HG03469 (cell line): ENCODE data around the gene CDK5R1.
"Not testable (repeated sequence)": the region's sequence is repeated elsewhere in the genome, so short reads cannot be mapped to it uniquely, and the experiment has no call there.

Source experiments
- ATAC-seq: cut with Tn5 transposase; IDR thresholded peaks from one replicate; pipeline ENCODE4 v1.9.1; 2021; ENCODE audit warnings: mild to moderate bottlenecking, moderate library complexity, moderate number of reproducible peaks; ENCODE audit not compliant: unreplicated experiment

Gene CDK5R1

DNA sequence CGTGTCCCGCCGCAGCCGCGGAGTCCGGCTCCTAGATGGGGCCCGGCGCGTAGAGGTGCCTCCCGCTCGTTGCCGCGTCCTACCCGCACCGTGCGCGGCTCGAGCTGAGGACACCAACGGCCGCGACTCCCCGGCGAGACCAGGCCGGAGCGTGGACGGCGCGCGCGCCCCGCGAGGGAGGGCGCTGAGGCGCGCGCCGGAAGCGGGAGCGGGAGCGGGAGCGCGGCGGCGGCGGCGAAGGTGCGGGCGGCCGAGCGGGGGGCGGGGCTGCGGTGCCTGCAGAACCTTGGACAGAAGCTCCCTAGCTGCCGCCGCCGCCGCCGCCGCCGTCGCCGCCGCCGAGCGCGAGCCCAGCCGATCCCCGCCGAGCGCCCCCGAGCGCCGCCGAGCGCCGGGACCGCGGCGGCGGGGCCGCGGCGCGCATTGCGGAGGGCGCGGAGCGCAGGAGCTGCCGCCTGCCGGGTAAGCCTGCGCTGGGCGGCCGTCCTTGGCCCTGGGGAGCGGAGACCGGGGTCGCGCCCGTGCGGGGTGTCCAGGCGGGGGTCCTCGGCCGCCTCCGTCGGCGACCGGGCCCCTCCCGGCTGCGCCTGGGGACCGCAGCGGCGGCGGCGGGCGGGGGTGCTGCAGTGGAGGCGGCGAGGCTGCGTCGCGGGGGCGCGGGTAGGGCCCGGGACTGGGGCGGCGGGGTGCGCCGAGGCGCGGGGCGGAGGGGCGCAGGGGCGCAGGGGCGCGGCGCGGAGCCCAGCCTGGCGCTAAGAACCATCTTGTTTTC, at the start of gene CDK5R1:
CDK5R1 (plus strand) TSS at position 293 of the 772 bp plus-strand sequence. CDS start 628 bp downstream, outside the sequence.
- peak; percentile 28 for ATAC-seq

DNA sequence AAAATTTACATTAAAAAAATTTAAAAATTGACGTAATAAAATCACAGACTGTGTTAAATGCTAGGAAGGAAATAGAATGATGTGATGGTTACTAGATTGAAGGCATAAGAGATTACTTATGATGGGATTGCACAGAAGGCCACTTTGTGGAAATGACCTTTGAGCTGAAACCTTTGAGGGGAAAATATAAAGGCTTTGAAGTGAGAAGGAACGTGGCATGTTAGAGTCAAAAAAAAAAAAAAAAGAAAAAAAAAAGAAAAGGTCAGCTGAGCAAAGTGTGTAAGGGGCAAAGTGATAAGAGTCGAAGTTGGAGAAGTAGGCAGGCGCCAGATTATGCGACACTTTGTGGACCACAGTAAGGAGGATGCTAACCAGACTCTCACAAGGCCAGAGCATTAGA, 46.1 kb upstream of the CDK5R1 start:
- no peak for ATAC-seq

DNA sequence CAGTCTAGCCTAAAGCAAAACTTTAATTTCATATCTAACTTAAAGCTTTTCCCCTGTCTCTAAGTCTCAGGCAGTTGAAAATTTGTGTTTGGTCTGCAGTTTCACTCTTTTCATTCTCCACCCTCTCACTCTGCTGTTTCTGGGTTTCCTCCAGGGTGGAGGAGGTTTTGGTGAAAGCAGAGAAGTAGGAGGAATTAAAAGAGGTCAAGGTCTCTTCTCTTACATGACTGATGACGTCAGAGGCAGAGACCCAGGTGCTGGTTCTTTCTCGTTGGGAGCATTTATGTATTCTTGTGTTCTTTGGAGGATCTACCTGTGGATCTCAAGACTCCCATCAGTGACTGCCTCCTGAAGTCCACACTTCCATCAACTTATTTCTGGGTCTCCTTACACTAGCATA, 44.9 kb upstream of the CDK5R1 start:
- ATAC-seq = no peak

DNA sequence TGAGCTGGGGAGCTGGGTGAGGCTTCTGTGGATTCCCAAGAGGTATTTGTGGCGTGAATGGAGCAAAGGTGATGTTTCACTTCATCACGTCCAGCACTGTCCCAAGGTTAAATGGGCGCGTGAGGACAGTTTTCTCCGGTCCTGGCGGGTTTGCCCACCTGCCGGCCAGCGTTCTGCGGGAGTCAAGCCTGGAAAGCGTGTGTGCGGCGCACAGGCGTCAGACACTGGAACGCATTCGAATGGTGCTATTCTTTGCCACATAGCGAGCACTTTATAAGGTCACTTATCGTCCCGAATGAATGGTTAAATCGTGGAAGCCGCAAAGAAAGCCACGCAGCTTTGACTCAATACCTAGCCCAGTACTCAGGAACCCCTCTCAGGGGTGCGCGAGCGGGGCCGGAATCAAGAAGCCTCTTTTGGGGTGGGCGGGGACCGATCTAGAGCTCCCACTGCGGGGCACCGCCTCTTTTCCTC, 42.9 kb upstream of the CDK5R1 start:
- no peak for ATAC-seq

DNA sequence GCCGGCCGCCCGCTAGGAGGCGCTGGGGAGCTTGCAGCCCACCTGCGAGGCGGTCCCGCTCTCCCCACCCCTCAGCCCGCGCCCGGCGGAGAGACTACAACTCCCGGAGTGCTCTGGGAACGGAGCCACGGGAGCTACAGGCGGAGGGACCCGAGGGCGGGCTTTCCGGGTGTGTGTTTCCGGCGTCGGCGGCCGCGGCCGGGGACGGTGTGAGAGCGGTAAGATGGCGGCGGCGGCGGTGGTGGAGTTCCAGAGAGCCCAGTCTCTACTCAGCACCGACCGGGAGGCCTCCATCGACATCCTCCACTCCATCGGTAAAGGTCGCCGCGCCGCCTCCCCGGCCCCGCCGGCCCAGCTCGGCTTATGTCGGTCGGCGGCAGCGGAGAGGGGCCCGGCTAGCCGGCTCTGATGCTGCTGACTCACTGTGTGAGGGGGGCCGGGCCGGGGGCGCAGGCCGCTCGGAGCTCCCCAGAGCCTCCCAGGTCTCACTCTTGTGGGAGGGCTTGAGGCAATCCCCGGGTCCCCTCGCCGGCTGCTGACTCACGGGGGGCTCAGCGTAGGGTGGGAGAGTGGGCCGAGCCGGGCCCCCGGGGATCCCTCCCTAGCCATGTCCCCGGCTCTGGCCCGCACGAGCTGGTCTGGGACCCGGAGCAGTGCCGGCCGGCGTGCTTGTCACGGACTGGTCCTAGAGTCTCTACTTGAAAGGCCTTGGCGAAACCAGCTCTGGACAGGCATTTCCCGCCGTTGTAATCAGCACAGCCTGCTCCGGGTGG, 42.3 kb upstream of the CDK5R1 start, which contains the start of gene PSMD11:
PSMD11 (plus strand) TSS at position 210 of the 773 bp plus-strand sequence; CDS start at position 224, 14 bp downstream.
- peak; percentile 88 for ATAC-seq

DNA sequence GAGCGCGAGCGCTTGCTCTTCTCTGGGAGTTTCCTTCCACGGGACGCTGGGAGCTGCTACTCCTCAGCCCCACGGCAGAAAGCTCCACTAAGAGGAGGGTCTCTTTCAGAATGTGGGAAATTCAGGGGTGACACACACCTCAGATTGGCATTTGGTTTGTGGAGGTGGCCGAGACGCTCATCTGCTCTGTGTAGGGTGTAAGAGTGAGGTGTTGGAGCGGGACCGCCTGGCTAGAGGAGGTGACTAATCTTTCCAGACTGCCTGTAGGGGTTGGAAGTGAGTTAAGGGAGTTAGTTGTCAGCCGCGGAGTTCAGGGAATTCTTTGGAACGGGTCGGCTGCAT, 41.7 kb upstream of the CDK5R1 start:
- ATAC-seq = no peak

DNA sequence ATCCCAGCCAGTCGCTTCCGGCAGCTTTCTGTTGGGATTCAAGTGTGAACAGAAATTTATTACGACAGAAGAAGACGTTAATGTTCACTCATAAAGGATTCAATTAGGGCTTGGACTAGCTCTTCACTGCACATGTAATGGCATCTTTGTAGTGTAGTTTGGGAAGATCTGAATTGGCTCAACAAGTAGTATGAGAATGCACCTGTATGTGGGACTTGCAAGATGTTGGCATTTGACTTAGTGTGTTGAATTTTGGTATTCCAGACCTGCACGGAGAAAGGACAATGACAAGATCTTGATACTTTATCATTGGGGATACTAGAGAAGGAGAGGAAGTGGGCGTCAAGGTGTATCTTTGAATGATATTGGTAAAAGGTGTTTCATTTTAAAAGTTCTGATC, 41.3 kb upstream of the CDK5R1 start:
- no peak for ATAC-seq

DNA sequence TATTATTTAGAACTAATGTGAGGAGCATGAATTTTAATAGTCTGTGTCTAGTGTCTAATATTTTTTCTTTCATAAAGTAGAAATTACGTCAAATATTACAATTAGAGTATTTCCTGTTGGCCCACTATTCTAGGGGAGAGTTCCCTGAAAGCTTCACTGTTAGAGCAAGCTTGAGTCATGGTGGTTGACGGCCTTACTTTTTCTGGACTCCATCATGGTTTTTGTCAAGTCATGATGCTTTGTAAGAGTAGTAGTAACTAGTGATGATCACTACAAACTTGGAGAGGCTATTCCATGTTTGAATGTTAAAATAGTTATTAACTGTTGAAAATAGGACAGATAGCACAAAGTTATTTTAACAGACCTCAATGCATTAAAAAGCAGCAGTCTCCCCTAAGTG, 40.8 kb upstream of the CDK5R1 start:
- ATAC-seq = no peak

DNA sequence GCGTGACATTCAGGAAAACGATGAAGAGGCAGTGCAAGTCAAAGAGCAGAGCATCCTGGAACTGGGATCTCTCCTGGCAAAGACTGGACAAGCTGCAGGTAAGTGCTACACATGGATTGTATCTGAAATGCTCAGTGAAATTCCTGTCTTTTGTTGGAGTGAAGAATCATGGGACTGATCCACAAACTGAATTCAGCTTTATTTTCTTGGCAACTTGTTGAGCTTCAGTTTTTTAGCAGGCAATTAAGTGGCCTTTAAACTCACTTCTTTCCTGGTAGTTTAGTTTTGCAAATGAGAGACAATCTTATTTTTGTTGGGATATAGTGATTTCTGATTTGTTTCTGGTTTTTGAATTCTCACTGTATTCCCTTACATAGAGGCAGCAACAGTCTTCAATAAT, 39.8 kb upstream of the CDK5R1 start:
- ATAC-seq = no peak

DNA sequence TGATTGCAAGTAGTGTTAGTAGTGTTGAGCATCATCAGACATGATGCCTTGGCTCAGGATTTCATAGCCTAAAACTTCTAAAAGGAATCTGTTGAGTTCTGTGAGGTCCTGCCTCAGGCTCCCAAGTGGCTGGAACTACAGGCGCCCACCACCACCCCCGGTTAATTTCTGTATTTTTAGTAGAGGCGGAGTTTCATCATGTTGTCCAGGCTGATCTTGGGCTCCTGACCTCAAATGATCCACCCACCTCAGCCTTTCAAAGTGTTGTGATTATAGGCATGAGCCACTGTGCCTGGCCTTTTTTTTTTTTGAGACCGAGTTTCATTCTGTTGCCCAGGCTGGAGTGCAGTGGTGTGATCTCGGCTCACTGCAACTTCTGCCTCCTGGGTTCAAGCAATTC, 36.8 kb upstream of the CDK5R1 start:
- ATAC-seq = no peak

DNA sequence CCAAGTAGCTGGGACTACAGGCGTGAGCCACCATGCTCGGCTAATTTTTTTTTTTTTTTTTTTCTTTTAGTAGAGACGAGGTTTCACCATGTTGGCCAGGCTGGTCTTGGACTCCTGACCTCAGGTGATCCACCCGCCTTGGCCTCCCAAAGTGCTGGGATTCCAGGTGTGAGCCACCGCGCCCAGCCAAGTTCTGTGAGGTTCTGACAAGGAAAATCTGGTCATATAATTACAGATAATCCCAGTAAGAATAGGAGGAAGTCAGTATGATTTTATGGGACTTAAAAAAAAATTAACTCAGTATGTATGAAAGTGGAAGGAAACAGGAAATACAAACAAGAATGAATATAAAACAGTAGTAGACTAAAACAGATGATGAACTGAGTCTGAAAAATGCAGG, 36.4 kb upstream of the CDK5R1 start:
- ATAC-seq = not testable (repeated sequence)

DNA sequence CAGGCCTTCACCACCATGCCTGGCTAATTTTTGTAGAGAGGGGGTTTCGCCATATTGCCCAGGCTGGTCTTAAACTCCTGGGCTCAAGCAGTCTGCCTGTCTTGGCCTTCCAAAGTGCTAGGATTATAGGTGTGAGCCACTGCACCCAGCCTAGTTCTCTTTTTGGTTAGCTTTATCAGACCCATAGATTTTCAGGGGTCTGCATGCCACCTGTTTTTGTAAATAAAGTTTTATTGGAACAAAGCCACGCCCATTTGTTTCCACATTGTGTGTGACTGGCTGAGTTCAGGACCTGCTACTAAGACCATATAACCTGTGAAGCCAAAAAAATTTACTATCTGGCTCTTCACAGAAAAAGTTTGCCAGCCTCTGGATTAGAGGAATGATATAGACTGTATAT, 34.9 kb upstream of the CDK5R1 start:
- ATAC-seq = no peak

DNA sequence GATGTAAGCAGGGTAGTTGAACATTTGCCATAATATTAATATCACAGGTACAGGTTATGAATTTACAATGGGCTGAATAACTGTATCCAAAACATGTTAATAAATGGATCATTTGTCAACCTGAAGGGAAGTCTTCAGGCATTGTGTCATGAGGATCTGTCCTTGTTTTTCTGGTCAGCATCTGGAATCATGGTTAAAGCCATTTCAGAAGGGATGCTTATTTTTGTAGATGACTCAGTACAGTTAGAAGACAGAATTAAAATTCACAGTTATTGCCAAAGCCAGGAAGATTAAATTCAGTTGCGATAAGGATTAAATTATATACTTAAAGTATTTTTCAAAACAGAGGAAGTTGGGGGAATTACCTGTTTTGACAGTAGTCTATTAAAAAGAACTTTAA, 34.5 kb upstream of the CDK5R1 start:
- ATAC-seq = no peak

DNA sequence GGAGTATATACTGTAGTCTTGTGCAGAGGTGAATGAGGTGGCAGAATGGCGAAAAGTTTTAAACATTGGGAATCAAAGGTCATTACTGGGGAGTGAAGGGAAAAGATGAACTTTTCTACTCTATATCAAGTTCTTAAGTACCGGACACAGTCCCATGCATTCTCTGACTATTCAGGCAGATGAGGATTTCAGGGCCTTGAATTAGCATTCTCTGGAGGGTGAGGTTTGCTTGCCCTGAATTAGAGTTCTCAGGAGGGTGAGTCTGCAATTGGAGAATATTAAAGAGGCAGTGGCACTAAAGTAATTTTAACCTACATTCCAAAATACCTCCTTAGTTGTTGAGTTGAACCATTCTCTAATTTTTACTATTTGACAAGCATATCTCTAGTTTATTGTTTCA, 33.4 kb upstream of the CDK5R1 start:
- no peak for ATAC-seq

DNA sequence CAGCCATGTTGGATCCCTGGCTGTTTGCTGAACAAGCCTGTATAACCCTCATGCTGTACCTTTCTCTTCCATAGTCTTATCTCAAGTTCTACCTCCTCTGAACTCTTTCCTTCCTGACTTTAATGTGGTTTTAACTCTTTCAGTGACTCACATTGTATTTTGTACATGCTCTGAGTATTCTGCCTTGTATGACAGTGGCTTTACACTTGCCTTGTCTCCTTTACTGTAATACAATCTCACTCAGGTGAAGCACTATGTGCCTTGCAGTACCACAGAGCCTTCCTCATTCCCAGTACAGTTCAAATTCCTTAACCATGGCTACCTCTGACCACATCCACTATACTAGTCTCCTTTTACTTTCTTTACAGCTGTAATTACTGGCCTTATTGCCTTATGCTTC, 28.4 kb upstream of the CDK5R1 start:
- no peak for ATAC-seq

DNA sequence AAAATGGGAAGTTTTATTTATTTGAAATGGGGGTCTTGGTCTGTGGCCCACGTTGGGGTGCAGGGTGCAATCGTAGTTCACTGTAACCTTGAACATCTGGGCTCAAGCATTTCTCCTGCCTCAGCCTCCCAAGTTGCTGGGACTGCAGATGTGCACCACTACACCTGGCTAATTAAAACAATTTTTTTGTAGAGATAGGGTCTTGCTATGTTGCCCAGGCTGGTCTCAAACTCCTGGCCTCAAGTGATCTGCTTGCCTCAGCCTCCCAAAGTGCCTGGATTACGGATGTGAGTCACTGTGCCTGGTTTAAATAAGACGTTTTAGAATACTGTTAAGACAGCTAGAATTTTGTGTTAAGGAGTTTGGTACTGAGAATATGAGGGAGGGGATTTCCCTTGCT, 26.7 kb upstream of the CDK5R1 start:
- no peak for ATAC-seq

DNA sequence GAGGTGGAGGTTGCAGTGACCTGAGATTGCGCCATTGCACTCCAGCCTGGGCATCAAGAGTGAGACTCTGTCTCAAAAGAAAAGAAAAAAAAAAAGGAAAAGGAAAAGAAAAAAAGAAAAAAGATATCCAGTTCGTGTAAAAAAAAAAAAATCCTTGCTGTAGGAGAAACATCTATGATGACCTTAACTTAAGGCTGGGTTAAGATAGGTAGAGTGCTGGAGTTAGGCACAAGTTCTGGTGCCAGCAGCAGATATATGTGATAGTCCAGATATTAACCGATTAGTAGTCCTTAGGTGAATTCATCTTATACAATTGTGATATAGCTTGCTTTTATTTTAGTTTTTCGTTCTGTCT, 25.3 kb upstream of the CDK5R1 start:
- ATAC-seq = no peak

DNA sequence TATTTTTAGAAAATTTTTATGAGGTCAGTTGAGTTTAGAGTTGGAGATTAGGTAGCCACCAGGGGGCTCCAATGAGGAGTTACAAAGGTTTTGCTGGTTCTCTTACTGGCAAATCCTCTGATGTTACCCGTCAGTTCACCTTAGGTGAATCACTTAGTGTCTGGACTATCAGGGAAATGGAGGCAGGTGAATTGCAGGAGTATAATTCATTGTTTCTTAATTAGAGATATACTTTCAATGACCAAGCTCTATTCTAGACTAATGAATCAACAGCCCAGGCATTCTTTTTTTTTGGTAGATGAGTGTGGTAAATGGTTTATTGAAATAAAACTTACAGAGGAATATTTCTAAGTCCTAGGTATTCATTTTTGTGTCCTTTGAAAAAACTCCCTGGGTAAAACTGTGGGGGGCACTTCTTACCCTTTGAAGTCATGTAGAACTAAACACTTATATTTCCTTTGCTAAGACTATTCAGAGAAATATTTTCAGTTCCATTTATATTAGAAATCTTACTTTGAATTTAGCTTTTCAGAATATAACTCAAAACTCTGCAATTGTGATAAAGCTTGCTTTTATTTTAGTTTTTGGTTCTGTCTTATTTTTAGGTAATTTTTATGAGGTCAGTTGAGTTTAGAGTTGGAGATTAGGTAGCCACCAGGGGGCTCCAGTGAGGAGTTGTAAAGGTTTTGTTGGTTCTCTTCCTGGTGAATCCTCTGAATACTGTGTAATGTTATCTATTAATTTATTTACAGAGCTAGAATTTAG, 24.8 kb upstream of the CDK5R1 start:
- no peak for ATAC-seq

DNA sequence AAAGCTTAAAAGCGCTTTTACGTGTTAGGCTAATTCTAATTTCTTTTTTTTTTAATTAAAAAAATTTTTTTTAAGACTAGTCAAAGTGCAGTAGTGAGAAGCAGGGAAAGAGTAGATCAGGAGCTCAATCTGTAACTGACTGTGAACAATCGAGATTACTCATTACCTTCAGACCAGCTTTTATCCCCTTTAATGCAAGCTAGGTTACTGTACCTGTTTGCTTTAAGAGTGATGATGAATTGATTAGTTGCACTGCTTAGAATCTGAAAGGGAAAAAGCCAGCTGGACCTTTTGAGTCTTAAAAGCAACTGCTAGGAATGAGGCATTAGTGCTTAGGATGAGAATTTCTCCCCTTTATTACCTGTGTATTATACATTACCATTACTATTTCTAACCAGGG, 23.5 kb upstream of the CDK5R1 start:
- no peak for ATAC-seq

DNA sequence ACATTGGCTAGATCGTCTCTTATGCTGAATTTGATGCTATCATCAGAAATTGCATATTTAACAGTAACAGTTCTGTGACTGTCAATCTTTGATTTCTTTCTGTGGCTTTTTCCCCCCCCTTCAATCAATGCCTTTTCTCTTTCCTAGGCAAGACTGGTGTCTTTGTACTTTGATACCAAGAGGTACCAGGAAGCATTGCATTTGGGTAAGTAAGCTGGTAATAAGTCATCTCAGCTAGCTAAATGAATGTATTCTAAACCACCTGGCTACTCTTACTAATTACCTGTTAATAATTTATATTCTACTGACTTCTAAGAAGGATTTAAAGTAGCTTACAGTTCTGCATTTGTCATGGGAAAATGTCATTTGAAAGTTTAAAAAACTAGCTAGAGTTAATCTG, 22.4 kb upstream of the CDK5R1 start:
- no peak for ATAC-seq

DNA sequence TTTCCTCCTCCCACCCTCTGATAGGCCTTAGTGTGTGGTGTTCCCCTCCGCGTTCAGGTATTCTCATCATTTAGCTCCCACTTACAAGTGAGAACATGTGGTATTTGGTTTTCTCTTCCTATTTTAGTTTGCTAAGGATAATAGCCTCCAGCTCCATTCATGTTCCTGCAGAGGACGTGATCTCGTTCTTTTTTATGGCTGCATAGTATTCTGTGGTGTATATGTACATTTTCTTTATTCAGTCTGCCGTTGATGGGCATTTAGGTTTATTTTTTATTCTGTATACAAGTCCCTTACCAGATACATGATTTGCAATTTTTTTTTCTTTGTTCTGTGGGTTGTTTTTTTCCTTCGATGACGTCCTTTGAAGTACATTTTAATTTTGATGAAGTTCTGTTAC, 18.8 kb upstream of the CDK5R1 start:
- ATAC-seq = no peak
